KG1 (cell line): ENCODE results near the gene APOB.
"Not testable (repeated sequence)": the region's sequence is repeated elsewhere in the genome, so short reads cannot be mapped to it uniquely, and the experiment has no call there.

Source experiments
- DNase-seq: peaks from one replicate; lab custom pipeline; 2025; lab: John Stamatoyannopoulos, UW

APOB gene

DNA sequence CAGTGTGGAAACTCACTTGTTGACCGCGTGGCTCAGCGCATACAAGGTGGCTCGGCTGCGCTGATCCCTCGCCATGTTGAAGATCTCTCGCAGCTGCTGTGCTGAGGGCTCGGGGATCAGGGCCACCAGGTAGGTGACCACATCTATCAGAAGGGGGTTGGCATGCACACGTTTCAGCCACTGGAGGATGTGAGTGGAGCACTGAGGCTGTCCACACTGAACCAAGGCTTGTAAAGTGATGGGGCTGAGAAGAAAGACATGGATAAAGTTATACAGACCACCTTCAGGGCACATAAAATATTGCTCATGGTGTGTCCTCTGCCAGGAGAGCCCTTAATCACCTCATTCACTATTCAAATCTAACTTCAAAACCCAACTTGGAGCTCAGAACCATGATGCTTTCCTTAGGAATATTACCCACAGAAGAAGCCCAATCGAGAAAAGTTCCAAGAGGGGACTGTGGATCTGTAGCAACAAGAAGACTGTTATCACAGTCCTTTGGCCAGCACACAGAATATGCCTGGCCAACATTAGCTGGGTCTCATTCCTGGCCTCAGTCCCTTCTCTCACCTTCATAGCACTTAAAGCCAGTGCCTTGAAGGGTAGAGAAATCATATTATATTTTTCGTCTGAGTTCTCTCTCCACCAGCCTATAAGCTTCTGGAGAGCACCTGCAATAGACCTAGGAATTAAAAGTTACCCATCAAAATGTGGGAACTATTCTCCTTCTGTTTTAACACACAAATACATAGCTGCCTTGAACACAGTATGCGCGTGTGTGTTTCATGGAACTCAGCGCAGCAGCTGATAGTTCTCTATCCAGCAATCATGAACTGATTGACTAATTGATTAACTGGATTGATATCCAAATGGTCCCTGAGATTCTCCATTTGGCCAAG is 11.3 kb downstream of the APOB start:
- no peak for DNase-seq

DNA sequence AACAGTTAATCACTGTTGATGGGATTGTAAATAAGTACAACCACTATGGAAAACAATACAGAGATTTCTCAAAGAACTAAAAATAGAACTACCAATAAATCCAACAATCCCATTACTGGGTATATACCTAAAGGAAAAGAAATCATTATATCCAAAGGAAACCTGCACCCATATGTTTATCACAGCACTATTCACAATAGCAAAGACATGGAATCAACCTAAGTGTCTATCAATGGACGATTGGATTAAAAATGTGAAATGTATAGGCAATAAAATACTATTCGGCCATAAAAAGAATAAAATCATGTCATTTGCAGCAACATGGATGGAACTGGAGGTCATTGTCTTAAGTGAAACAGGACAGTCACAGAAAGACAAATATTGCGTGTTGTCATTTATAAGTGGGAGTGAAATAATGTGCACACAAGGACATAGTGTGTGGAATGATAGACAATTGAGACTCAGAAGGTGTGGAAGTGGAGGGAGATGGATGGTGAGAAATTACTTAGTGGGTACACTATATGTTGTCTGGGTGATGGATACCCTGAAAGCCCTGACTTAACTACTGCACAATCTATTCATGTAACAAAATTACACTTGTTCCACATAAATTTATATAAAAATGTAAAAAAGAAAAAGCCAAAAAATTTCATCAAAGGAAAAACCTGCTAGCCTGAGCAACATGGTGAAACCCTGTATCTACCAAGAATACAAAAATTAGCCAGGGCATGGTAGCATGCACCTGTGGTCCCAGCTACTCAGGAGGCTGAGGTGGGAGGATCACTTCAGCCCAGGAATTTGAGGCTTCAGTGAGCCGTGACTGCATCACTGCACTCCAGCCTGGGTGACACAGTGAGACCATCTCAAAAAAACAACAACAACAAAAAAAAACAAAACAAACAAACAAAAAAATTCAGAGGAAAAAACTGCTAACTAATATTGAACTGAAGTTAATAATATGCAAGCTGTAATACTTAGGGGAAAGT is 12.6 kb downstream of the APOB start:
- no peak for DNase-seq

DNA sequence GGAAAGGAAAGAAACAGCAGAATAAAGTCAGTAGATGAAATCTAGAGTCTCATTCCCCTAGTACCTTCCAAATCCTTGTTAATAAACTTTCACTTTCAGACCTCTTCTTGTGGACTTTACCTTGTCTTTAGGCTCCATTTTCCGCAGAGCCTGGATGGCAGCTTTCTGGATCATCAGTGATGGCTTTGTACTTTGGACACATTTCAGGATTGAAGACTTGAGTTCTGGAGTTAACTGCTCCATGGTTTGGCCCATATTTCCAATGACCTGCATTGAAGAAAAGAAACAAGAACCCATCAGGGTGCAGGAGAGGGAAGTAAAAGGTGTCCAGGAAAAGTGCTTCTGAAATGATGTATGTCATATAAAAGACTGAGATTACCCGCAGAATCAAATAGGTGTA is 14.4 kb downstream of the APOB start:
- DNase-seq, result no peak

DNA sequence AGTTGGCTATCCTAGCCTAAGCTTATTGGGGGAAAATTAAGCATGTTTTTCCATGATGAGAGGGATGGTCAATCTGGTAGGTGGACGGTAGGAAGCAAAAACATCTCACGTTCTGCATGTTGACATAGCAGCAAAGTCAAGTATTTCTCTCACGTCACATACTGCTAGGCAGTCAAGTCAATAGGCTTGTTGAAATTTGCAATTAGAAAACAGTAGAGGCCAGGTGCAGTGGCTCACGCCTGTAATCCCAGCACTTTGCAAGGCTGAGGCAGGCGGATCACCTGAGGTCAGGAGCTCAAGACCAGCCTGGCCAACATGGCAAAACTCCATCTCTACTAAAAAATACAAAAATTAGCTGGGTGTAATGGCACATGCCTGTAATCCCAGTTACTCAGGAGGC is 14.9 kb downstream of the APOB start:
- DNase-seq, result not testable (repeated sequence)

DNA sequence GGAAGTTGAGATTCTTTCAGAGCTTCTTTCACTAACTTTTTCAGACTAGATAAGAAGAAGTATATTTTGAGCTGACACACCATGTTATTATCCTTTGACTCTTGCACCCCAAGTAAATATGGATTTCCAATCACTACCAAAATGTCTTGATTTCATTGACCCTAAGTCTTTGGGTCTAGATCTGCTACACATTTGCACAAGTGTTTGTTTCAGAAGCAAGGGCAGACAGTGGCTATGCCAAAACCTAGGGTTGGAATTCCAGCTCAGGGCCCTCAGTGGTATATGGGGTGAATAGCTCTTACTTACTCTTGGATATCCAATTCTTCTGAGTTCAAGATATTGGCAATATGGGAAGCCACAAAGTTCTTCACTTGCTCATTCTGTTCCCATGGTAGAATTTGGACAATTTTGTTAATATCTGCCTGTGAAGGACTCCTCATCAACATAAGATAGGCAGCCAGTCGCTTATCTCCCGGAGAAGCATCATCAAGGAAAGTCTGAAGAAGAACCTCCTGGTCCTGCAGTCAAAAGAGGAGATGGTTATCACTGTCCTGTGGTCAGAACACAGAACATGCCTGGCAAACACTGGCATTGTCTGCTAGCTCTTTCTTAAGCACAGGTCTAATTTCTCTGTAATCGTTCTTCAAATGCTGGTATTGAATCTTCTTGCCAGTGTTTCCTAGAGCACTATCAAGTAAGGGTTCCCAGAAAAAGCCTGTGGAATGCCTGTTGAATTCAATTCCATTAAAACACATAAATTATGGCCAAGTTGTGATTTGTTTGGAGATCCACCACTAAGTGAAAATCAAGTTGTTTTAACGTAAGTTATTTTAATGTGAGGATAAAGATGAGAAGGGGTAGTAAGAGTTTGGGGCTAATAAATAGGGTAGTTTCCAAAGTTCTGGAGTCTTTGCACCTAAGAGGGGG is 15.6 kb downstream of the APOB start:
- DNase-seq, result no peak

DNA sequence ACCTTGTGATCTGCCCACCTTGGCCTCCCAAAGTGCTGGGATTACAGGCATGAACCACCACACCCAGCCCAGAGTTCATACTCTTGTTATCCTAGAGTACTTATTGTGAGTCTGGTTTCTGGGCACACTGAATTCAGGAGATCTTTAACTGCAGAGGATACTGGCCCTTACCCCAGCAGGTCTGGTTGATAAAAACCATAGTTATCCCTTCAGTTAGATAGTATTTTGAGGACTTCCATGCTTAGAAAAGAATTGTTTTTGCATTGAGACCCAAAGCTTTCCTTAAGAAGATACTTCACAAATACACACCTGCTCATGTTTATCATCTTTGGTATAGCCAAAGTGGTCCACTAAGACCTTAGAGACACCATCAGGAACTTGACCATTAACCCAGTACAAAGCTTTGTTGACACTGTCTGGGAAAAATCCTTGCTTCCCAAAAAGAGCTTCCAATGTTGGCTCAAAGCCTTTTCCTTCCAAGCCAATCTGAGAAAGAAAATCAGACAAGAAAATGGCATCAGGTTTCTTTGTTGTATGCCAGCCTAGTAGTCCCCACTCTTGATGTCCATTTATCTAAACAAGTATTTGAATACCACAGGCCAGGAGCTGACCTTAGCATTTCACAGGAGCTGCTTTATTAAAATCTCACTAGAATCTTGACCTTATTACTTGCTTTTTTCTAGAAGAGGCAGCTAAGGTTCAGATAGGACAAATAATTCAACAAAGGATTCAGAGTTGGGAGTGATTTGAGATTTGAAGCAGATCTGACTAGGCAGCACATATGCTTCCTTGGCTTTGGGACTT is 17.2 kb downstream of the APOB start:
- DNase-seq, result no peak

DNA sequence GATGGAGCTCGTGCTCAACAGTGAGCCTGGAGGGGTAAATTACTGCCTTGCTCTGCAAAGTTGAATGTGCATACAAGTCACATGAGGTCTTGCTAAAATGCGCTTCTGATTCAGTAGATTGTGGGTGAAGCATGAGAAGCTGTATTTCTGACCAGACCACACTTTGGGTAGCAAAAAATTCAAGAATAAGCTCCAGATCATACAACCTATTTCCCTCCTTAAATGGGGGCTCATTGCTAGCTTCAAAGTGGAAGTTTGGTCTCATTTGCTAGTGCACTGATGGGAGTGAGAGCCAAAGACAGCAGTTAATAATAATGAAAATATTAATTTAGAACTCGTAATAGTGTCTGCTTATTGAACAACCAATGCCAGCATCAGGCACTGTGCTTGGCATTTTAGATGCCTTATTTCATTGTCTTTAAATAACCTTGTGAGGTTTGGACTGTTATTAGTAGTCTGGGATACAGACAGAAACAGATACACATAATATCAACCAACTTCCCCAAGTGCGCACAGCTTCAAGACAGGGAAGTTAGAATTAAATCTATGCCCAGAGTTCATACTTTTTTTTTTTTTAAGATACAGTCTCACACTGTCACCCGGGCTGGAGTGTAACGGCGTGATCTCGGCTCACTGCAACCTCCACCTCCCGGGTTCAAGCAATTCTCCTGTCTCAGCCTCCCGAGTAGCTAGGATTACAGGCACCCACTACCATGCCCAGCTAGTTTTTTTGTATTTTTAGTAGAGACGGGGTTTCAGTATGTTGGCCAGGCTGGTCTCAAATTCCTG is 18.0 kb downstream of the APOB start:
- DNase-seq, result no peak

DNA sequence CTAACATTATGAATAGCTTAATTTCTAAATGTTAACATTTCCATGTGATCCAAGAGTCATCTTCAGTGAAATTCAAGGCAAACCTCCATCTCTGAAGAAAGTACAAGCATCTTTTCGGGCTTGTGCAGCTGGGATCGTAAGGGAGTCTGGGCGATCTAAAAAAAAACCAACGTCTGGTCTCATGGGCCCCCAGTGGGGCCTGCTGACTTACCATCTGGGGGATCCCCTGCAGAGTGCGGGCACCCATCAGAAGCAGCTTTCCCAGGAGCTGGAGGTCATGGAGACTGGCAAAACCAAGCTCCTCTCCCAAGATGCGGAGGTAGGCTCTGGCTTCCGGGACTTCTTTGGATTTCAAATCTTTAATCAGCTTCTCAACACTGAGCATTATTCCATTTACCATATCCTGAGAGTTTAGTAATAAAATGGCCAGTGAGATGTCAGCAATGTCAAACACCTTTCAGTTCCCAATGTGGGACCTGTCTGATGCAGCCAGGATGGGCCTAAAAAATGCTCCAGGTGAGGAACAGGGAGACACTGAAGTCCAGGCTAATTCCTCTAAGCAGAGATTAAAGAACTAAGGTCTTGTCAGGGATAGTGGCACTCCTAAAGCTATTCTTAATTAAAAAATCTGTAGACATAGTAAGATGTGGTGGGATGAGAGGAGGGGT is 19.0 kb downstream of the APOB start:
- no peak for DNase-seq

DNA sequence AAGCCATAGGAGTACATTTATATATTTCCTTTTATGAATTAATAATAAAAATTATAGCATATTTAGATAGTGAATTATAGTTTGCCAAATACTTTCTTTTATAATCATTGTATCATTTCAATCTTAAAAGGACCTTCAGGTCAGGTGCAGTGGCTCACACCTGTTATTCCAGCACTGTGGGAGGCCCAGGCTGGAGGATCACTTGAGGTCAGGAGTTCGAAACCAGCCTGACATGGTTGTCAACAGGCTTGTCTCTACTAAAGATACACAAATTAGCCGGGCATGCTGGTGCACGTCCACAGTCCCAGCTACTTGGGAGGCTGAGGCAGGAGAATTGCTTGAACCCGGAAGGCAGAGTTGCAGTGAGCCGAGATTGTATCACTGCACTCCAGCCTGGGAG is 19.7 kb downstream of the APOB start:
- no peak for DNase-seq

DNA sequence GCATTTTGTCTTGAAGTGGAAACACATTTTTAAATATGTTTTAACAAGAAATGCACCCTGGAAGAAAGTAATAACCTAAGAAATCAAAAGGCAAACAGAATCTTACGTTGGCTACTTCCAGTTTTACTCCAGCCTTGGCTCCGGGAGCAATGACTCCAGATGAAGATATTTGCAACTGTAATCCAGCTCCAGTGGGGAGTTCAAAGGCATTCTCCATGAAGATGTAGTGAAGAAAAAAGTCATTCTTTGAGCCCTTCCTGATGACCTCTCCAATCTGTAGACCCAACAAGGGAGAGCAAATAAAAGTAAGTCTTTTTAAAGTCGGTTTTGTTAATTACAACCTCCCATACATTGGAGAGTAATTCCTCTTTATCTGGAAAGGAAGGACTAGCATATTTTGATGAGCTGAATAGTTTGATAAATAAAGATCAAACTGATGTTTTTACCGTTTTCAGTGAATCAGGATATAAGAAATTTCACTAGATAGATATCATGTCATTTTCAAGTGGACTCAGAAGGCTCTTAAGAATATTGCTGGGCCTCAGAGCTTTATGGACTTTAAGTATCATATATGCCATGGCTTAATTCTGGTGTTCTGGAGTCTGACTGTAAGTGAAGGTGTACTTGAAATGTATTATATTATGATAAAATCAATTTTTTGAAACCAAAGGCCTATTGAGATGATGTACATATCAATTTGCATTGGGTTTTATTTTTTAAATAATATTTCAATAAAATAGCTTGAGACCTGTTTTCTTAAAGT is 20.3 kb downstream of the APOB start:
- DNase-seq, result no peak

DNA sequence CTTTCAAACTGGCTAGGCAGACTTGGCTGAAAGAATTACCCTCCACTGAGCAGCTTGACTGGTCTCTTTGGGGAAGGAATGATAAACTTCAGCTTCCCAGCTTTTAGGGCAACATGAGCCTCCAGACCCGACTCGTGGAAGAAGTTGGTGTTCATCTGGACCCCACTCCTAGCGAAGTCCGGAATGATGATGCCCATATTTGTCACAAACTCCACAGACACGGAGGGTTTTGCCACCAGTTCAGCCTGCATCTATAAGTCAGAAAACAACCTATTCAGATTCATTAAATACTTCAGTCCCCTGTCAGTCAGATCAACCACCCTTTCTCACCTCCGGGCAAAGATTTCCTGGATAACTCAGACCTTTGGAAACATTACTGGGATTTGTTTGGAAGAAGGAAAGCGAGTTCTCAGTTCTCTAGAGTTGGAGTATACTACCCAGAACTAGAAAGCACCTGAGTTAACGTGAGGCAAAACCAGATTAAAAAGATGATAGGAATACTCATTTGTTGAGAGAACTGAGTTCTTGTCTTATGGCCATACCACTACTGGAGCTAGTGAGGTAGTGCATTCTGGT is 21.0 kb downstream of the APOB start:
- DNase-seq, result no peak

DNA sequence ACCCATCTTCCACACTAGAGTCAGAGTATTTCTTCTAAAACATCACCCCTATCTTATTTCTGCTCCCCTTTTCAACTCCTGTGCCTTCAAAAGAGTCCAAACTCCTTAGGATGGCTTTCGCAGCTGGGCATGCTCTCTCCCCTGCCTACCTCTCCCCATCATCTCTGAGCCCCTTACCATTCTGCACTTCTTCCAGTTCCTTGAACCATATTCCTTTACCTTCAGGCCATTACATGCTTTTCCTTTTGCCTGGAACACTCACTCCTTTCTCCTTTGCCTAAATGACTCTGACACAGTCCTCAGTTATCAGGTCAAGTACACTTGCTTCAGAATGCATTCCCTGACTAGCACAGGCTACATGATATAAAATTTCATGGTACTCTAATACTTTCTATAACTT is 22.4 kb downstream of the APOB start:
- no peak for DNase-seq

DNA sequence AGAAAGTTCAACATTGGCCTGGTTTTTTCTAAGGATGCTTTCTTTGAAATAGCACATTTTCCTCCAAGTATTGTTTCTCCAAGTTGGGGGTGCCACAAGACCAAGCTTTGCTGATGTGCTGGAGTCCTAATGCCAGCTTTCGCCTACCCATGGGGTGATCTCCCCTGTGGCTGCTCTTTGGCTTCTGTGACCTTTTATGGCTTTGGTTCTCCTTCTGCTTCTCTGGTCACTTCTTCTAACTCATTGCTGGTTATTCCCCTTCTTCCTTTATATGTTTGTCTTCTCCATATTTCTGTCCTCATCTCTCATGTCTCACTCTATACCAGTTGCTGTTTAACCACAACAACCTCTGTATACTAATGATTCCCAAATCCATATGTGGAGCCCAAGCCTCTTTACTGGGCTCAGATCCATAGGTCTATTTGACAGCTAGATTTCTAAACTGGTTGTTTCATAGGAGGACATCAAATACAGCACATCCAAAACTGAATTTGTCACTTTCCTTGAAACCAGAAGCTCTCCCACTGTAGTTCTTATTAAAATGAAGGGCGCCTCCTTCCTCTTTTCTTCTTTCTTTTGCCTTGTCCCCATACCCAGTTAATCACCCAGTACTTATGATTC is 23.1 kb downstream of the APOB start:
- DNase-seq, result no peak

DNA sequence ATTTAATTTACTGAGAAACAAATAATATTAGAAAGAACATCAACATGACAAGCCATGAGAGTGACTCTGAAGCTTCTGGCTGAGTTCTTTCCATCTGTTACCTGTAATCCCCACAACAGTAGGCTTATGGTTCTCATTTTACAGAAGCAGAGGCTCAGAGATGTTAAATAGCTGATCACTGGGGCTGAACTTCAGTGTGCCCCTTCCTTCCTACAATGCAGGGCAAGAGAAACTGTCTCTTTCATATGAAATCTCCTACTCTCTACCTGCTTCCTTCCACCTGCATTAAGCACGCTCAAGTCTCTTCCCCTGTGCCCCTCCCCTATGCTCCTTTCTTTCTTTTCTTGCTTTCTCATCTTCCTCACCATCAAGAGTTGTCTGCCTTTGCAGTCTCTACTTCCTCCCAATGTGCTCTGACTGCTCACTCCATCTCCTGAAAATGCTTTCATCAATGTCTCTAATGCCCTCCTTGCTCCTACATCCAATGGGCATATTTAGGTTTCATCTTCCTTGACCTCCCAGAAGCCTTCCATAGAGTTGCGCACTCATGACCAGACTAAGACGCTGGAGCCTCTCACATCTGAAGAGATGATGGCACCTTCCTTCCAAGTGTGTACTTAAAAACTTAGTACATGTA is 23.7 kb downstream of the APOB start:
- DNase-seq, result no peak

DNA sequence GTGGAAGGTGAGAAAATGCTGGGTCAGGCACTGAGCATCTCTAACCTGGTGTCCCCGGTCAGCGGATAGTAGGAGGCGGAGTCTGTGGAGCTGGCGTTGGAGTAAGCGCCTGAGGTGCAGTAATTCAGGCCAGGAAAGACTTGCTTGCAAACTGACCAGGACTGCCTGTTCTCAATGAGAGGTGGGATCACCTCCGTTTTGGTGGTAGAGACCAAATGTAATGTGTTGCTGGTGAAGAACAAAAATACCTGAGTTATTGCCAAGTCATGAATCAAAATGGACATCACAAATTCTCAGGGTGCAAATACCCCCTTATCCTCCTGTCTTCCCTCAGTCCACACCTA is 24.2 kb downstream of the APOB start:
- DNase-seq, result no peak

DNA sequence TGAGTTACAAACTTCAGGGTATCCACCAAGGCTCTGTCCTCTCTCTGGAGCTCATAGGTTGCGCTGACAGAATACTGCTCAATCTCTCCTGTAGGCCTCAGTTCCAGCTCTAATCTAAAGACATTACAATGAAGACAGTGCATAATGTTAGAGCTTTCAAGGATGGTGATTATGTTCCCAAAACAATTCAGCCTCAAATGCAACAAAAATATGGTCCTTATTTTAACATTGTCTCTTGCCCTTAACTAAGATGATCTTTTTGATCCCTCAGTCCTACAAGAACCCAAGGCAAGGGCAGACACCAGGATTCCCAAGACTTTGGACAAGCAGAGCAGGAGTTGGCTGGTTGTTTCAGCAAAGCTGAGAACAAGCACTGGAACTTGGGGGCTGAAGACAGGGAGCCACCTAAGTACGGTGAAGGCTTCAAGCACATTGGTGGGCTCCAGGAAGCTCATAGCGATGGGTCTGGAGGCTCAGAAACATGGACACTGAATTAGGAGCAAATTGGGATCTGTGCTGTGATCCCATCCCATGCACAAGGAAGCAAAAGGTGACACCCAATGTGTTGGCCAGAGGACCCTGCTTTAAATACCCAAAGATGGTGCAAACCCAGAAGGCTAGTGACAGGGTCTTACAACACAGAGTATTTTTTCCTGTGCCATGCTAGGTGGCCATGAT is 24.7 kb downstream of the APOB start:
- DNase-seq, result no peak

DNA sequence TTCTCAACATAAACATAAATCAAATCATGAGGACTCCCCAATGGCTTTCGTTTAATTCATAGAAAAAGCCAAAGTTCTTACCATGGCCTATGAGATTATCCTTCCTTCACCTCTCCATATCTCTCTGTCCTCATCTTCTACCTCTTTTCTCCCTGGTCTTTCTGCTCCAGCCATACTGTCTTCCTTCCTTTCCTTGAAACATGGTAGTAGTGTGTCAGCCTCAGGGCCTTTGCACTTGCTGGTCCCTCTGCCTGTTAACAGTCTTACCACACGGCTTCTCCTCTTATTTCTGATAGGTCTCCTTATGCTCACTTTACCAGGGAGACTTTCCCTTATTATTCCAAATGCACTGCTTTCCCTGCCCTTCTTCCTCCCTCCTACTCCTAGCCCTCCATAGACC is 25.6 kb downstream of the APOB start:
- no peak for DNase-seq
